HepG2 (cell line): ENCODE data around the gene TRPM1. TPM values are rescaled to one million over a fixed set of nuclear protein-coding genes. Genes with fewer than 3 reads are reported as not detected.
A peak's percentile ranks its signal among the peaks of the same experiment; 100 is the strongest.

ENCODE experiments used
- ERF ChIP-seq: IDR thresholded peaks from 2 replicates; pipeline ENCODE4 v1.6.1; 2018; ENCODE audit warnings: missing biosample characterization, missing genetic modification reagents
- HNRNPK ChIP-seq: fragments of 200-400 bp; formaldehyde crosslinking; IDR thresholded peaks from 2 replicates; pipeline ENCODE4 v1.6.1; 2018; ENCODE audit warnings: low read length, low read depth, moderate library complexity, mild to moderate bottlenecking; ENCODE audit not compliant: poor library complexity, severe bottlenecking
- LRRFIP1 ChIP-seq: sonication (generic); formaldehyde crosslinking; conservative IDR thresholded peaks from 2 replicates; pipeline ENCODE4 v1.4.0; 2020; ENCODE audit warnings: missing genetic modification reagents
- MAF1 ChIP-seq: sonication (generic); formaldehyde crosslinking; IDR thresholded peaks from 2 replicates; pipeline ENCODE4 v1.5.0; 2020; ENCODE audit warnings: missing genetic modification reagents, borderline replicate concordance
- MAX ChIP-seq: IDR thresholded peaks from 2 replicates; pipeline ENCODE4 v1.6.1; 2012; ENCODE audit warnings: inconsistent platforms
- NAIF1 ChIP-seq: sonication (generic); formaldehyde crosslinking; IDR thresholded peaks from 2 replicates; pipeline ENCODE4 v1.5.0; 2020; ENCODE audit warnings: mild to moderate bottlenecking, missing genetic modification reagents, borderline replicate concordance
- PTBP1 ChIP-seq: fragments of 200-400 bp; formaldehyde crosslinking; IDR thresholded peaks from 2 replicates; pipeline ENCODE4 v1.6.1; 2018; ENCODE audit warnings: low read length, low read depth; ENCODE audit not compliant: poor library complexity, severe bottlenecking
- RERE ChIP-seq: IDR thresholded peaks from 2 replicates; pipeline ENCODE4 v1.6.1; 2016; ENCODE audit warnings: low read depth, missing genetic modification reagents, missing compliant biosample characterization
- YEATS4 ChIP-seq: sonication (generic); formaldehyde crosslinking; IDR thresholded peaks from 2 replicates; pipeline ENCODE4 v1.4.0; 2020; ENCODE audit warnings: missing genetic modification reagents, borderline replicate concordance
- ZNF281 ChIP-seq: sonication (generic); formaldehyde crosslinking; IDR thresholded peaks from 2 replicates; pipeline ENCODE4 v1.4.0; 2020; ENCODE audit warnings: missing genetic modification reagents, borderline replicate concordance
- ZNF879 ChIP-seq: sonication (generic); formaldehyde crosslinking; IDR thresholded peaks from 2 replicates; pipeline ENCODE4 v1.8.1; 2023; ENCODE audit warnings: missing genetic modification reagents
- ZSCAN31 ChIP-seq: sonication (generic); formaldehyde crosslinking; IDR thresholded peaks from 2 replicates; pipeline ENCODE4 v1.5.0; 2020; ENCODE audit warnings: low read depth, mild to moderate bottlenecking, missing genetic modification reagents
- polyA plus RNA-seq, 8 experiments: library from polyadenylated mRNA; depleted of rRNA in 3 of 8; stranded (reverse) in 7 of 8; unstranded in 1 of 8; fragments of >200 nt; fragmentation: Illumina TruSeq in 4 of 8; extraction: Trizol in 4 of 8; gene quantifications; 2 replicates each; pipeline versions ENCODE4 v1.2.1 to v1.2.3, GENCODE V29; 2011 to 2016; ENCODE audit warnings: low read depth in 4 of 8, missing spikeins in 1 of 8, mixed read lengths in 1 of 8; ENCODE audit not compliant: insufficient read depth in 1 of 8
- total RNA-seq, 5 experiments: library from RNA; depleted of rRNA; stranded (reverse); fragments of >200 nt; fragmentation: Illumina TruSeq; extraction: Trizol; gene quantifications; 2 replicates each; pipeline ENCODE4 v1.2.3, GENCODE V29; 2016; ENCODE audit warnings: low read depth in 1 of 5

Gene TRPM1
- total and polyA plus RNA-seq, 2 of the 13 experiments (the other 11 are each of a cell fraction or from before 2014, with no cell fraction given): not detected

- TF ChIP-seq PTBP1 (no peak), YEATS4 (peak; percentile 90), MAF1 (CRISPR knock-in tag) (no peak), HNRNPK (no peak), ERF (CRISPR knock-in tag) (peak; percentile 25; the same call in 1 of the 2 replicates), ZNF879 (CRISPR knock-in tag) (0 out of 2 replicates have a peak, but pooled peaks have one; percentile 63), LRRFIP1 (CRISPR knock-in tag) (no peak), MAX (peak; percentile 4; the same call in 1 of the 2 replicates), ZNF281 (CRISPR knock-in tag) (no peak), ZSCAN31 (CRISPR knock-in tag) (peak; percentile 78), NAIF1 (CRISPR knock-in tag) (0 out of 2 replicates have a peak, but pooled peaks have one; percentile 32), RERE (no peak)
Observed at GRCh38 chr15:30991255-30992235, 110.0 kb downstream of the TRPM1 start, which contains the start of gene MTMR10 (continued).
